Neural progenitor cell (in vitro differentiated cells): ENCODE measurements around the gene SLC1A4.

Source experiments
- CTCF ChIP-seq: fragments of 200-600 bp; sonication (generic); IDR thresholded peaks from 2 replicates; pipeline ENCODE4 v1.5.1; 2017; ENCODE audit warnings: antibody characterized with exemption, mild to moderate bottlenecking
- EZH2 ChIP-seq: fragments of 200-600 bp; sonication (generic); IDR thresholded peaks from 2 replicates; pipeline ENCODE4 v1.6.1; 2017; ENCODE audit warnings: antibody characterized with exemption, mild to moderate bottlenecking, moderate library complexity
- EZH2phosphoT487 ChIP-seq: fragments of 200-600 bp; sonication (generic); IDR thresholded peaks from 2 replicates; pipeline ENCODE4 v1.6.1; 2017; ENCODE audit warnings: antibody characterized with exemption

- TF ChIP-seq CTCF = no peak
- TF ChIP-seq EZH2phosphoT487 = no peak
- TF ChIP-seq EZH2 = no peak
These were observed 36.4 kb downstream of the SLC1A4 start for GRCh38 chr2:65025453-65026123.
